HG03469 (cell line): ENCODE measurements around the gene SYS1.

Source experiments
- ATAC-seq: cut with Tn5 transposase; IDR thresholded peaks from one replicate; pipeline ENCODE4 v1.9.1; 2021; ENCODE audit warnings: mild to moderate bottlenecking, moderate library complexity, moderate number of reproducible peaks; ENCODE audit not compliant: unreplicated experiment

Gene SYS1

GRCh38 chr20:45362804-45363610, at the start of gene SYS1:
TSS of gene SYS1 (plus strand) at chr20:45363156. CDS start at chr20:45363532, 376 bp downstream.
- peak; percentile 74 for ATAC-seq

- ATAC-seq = no peak
Measured at GRCh38 chr20:45313943-45314342, 49.0 kb upstream of the SYS1 start.

DNA sequence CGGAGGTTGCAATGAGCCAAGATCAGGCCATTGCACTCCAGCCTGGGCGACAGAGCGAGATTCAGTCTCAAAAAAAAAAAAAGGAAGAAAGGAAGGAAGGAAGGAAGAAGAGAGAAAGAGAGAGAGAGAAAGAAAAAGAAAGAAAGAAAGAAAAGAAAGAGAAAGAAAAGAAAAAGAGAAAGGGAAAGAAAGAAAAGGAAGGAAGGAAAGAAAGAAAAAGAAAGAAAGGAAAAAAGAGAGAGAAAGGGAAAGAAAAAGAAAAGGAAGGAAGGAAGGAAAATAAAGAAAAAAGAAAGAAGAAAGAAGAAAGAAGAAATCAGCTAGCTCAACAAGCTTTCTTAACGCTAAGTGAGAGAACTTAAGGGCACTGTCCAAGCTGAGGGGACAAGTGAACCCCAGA, 47.3 kb upstream of the SYS1 start:
- ATAC-seq = no peak

GRCh38 chr20:45316150-45317080, 46.5 kb upstream of the SYS1 start:
- no peak for ATAC-seq

DNA sequence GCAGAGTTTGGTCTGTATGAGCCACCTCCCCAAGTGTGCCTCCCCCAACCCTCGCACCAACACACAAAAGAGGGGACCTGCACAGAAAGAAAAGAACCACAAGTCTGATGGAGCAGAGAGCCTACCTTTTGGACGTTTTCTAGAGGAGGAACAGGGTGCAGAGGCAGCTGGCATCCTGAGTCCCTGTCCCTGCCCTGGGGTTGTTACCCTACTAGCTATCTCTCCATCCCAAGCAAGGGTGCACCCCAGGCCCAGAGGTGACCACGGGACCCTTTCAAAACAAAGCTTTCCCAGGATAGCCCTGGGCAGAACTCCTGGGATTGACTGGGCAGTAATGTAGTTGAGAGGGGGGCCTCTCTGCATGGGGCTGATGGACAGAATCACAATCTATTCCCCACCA, 45.1 kb upstream of the SYS1 start:
- ATAC-seq = no peak

GRCh38 chr20:45318386-45318939, 44.5 kb upstream of the SYS1 start:
- no peak for ATAC-seq

DNA sequence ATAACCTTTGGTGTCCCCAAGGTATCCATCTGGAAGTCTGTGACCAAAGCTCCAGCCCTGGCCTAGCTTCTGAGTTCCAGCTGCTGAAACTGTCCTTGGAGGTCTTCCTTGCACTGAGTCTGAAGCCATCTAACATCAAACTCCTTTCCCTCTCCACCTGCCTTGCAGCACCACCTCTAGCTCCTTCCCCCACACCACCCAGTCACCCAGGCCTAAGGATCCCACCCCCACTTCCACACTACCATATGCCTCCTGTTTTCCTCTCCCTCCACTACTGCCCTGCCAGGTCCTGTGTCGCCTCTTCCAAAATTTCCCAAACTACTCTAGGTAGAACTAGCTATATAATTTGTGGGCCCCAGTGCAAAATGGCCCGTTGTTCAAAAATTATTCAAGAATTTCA, 44.0 kb upstream of the SYS1 start:
- ATAC-seq = no peak

GRCh38 chr20:45320948-45321595, 41.9 kb upstream of the SYS1 start:
- ATAC-seq = peak; percentile 62

DNA sequence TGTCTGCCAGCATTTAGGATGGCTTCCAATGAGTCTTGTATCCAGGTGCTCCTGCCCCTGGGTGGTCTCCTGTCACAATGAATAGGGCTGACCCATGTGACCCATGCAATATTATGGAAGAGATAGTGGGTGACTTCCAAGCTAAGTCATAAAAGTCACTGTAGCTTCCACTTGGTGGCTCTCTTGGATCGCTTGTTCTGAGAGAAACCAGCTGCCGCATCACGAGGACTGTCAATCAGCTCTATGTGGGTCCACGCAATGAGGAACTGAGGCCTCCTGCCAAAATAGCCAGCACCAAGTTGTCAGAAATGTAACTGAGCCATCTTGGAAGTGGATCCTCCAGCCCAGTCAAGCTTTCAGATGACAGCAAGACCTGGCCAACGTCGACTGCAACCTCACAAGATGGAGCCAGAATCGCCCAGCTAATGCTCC, 40.0 kb upstream of the SYS1 start:
- ATAC-seq = no peak

- ATAC-seq = no peak
Measured at GRCh38 chr20:45323731-45324130, 39.2 kb upstream of the SYS1 start.

GRCh38 chr20:45325371-45325770, 37.6 kb upstream of the SYS1 start:
- no peak for ATAC-seq

- ATAC-seq = no peak
Measured at GRCh38 chr20:45328451-45328850, 34.5 kb upstream of the SYS1 start.

- ATAC-seq = no peak
Measured at GRCh38 chr20:45329497-45330319, 33.2 kb upstream of the SYS1 start.

- ATAC-seq = no peak
Measured at GRCh38 chr20:45330476-45330875, 32.5 kb upstream of the SYS1 start.

DNA sequence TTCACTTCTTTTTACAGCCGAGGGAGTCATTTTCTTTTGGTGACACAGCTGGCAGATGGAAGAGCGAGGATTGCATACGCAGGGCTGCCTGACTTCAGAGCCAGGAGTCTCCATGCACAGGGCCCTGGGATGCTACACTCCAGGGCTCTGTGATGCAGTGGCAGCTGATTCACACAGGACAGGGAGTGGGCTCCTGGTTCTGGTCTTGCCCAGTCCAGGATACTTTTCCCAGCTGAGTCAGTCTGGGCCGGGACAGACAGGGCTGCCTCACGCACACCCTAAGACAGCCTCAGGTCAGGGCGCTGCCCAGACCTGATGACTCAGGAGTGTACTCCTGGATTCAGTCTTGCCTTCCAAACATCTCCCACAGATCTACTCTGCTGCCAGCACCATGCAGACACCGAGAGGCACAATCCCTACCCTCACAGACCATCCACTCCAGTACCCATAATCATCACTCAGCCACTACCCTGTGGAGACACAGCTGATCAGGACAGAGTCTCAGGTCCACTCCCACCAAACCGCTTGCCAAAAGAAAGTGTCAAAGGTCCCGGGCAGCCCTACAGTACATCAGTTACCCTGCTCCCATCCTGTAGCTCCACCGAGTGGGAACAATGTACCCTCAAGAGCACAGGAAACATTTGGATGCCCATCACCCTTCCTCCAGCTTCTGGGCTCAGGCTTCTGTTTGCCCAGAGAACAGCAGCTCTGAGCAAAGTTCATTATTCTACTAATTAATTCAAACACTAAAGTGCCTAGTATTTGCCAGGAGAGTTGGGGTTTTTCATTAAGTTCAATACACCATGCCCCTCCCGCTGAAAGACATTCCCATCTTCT, 26.2 kb upstream of the SYS1 start:
- no peak for ATAC-seq

GRCh38 chr20:45337367-45338120, 25.4 kb upstream of the SYS1 start:
- ATAC-seq = no peak

DNA sequence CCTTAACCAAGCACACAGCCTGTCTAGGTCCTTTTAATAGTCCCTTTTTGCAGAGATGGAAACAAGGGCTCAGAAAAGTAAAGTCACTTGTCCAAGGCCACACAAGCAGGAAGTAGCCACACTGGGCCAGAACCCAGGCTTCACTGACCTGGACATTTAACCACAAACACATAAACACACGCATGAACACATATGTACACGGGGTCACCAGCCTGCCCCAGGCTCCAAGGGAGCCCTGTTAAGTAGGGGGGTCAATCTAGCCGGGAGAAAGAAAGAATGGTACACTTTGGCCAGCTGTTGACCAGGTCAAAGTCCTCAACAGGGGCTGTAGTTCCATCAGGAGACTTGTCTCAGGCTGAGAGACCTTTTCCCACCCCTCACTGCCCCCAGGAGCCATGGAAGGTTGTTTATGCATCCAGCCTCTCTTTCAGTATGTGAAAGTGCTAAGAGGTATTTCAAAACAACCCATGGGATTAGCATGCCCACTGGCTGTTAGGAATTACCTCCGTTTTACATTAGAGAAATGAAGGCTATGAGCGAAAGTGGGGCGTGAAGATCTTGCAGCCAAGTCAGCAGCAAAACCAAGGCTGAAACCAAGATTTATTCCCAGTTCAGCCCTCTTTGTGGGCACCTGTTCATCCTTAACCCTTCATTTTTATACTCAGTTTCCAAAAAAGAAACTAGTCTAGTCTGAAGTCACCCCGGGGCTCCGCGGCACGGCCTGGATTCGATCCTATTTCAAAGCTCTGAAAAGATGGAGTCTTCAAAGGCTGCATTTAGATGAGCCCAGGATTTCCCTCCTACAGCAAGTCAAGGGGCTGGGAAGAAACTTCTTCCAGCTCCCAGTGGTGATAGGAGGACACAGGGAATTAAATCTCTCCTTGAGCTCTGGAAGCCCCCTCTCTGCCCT, 24.6 kb upstream of the SYS1 start:
- ATAC-seq = no peak
